SK-N-SH (cell line): ENCODE results near the gene ASGR1. TPM values are rescaled to one million over a fixed set of nuclear protein-coding genes. Genes with fewer than 3 reads are reported as not detected.

Experiments used
- CTCF ChIA-PET: fragments of 300-600, 350-600 bp; formaldehyde crosslinking; extraction: SDS; loops from one replicate; lab custom pipeline; 2021; lab: Yijun Ruan, JAX
- POLR2A ChIA-PET: fragments of 350-600 bp; sonication (Branson Sonifier 250); formaldehyde crosslinking; extraction: SDS; loops from one replicate; lab custom pipeline; 2020; ENCODE audit warnings: antibody characterized with exemption, inconsistent platforms; lab: Yijun Ruan, JAX
- DNase-seq: peaks from one replicate; pipeline ENCODE4 v3.0.0; 2012
- H2AFZ ChIP-seq: fragments of 200-600 bp; sonication (generic); 2 replicates; pipeline ENCODE4 v1.8.1; 2016; ENCODE audit warnings: antibody characterized with exemption, mild to moderate bottlenecking, low read depth
- H3F3A ChIP-seq: fragments of 200-600 bp; sonication (generic); replicated peaks from 2 replicates; pipeline ENCODE3; 2016; ENCODE audit warnings: antibody characterized with exemption, mild to moderate bottlenecking; ENCODE audit not compliant: insufficient read depth
- H3K27ac ChIP-seq, 2 experiments: fragments of 200-500 bp in 1 of 2; fragments of 200-600 bp in 1 of 2; sonication (Bioruptor generic) in 1 of 2; sonication (generic), shearing (Covaris generic) in 1 of 2; 2 replicates each; pipeline versions ENCODE4 v1.5.1 to v1.6.1; 2014 to 2016; ENCODE audit warnings: low read depth in 2 of 2, inconsistent platforms in 1 of 2, low read length in 1 of 2, mild to moderate bottlenecking in 1 of 2, mixed read lengths in 1 of 2
- H3K27me3 ChIP-seq: fragments of 200-600 bp; sonication (generic), shearing (Covaris generic); 2 replicates; pipeline ENCODE4 v1.6.1; 2016; ENCODE audit warnings: mixed run types; ENCODE audit not compliant: insufficient read depth
- H3K36me3 ChIP-seq, 2 experiments: fragments of 200-500 bp in 1 of 2; fragments of 200-600 bp in 1 of 2; sonication (Bioruptor generic) in 1 of 2; sonication (generic) in 1 of 2; replicated peaks in 1 of 2; 2 replicates each; pipeline versions ENCODE3 to v1.5.1; 2014 to 2016; ENCODE audit warnings: low read length in 1 of 2, mild to moderate bottlenecking in 1 of 2; ENCODE audit not compliant: insufficient read depth in 2 of 2, control insufficient read depth in 1 of 2
- H3K4me1 ChIP-seq, 2 experiments: fragments of 200-500 bp in 1 of 2; fragments of 200-600 bp in 1 of 2; sonication (Bioruptor generic) in 1 of 2; sonication (generic), shearing (Covaris generic) in 1 of 2; 2 replicates each; pipeline versions ENCODE4 v1.5.1 to v1.6.1; 2014 to 2016; ENCODE audit warnings: low read depth in 1 of 2, low read length in 1 of 2, mixed run types in 1 of 2; ENCODE audit not compliant: insufficient read depth in 2 of 2, control insufficient read depth in 1 of 2
- H3K4me2 ChIP-seq: fragments of 200-600 bp; sonication (generic), shearing (Covaris generic); 2 replicates; pipeline ENCODE4 v1.6.1; 2017; ENCODE audit warnings: mixed run types
- H3K4me3 ChIP-seq, 2 experiments: fragments of 200-500 bp in 1 of 2; fragments of 200-600 bp in 1 of 2; sonication (Bioruptor generic) in 1 of 2; sonication (generic), shearing (Covaris generic) in 1 of 2; 2 replicates each; pipeline versions ENCODE4 v1.5.1 to v1.8.1; 2014 to 2016; ENCODE audit warnings: low read depth in 2 of 2, inconsistent platforms in 1 of 2, low read length in 1 of 2, mild to moderate bottlenecking in 1 of 2, mixed read lengths in 1 of 2, moderate library complexity in 1 of 2
- H3K79me2 ChIP-seq: fragments of 200-600 bp; sonication (generic); 2 replicates; pipeline ENCODE4 v1.8.1; 2017; ENCODE audit warnings: mild to moderate bottlenecking; ENCODE audit not compliant: insufficient read depth
- H3K9ac ChIP-seq: fragments of 200-600 bp; sonication (generic); 2 replicates; pipeline ENCODE4 v1.6.1; 2017; ENCODE audit warnings: mixed run types
- H3K9me2 ChIP-seq: fragments of 200-600 bp; sonication (generic); 2 replicates; pipeline ENCODE4 v1.6.1; 2017; ENCODE audit warnings: mixed run types
- H3K9me3 ChIP-seq: fragments of 200-600 bp; sonication (generic); 2 replicates; pipeline ENCODE4 v1.6.1; 2017; ENCODE audit warnings: mixed run types, mild to moderate bottlenecking, moderate library complexity
- H4K20me1 ChIP-seq: fragments of 200-600 bp; sonication (generic); 2 replicates; pipeline ENCODE4 v1.6.1; 2017; ENCODE audit warnings: mild to moderate bottlenecking, mixed run types; ENCODE audit not compliant: insufficient read depth
- FOXM1 ChIP-seq: IDR thresholded peaks from 2 replicates; pipeline ENCODE4 v1.4.0; 2012; ENCODE audit warnings: low read depth, mild to moderate bottlenecking
- GABPA ChIP-seq: IDR thresholded peaks from 2 replicates; pipeline ENCODE4 v1.4.0; 2012; ENCODE audit warnings: low read depth, mild to moderate bottlenecking
- MAX ChIP-seq: IDR thresholded peaks from 2 replicates; pipeline ENCODE4 v1.4.0; 2012; ENCODE audit warnings: low read depth
- MXI1 ChIP-seq: IDR thresholded peaks from 2 replicates; pipeline ENCODE4 v1.6.1; 2012; ENCODE audit warnings: mild to moderate bottlenecking, low read depth, low read length, improper control_type of control experiment
- NRF1 ChIP-seq: IDR thresholded peaks from 2 replicates; pipeline ENCODE4 v1.6.1; 2012; ENCODE audit warnings: low read depth, mild to moderate bottlenecking, low read length
- PBX3 ChIP-seq: IDR thresholded peaks from 2 replicates; pipeline ENCODE4; 2012
- POLR2AphosphoS5 ChIP-seq: IDR thresholded peaks from 2 replicates; pipeline ENCODE4 v1.6.1; 2012; ENCODE audit warnings: low read depth, low read length
- RAD21 ChIP-seq: IDR thresholded peaks from 2 replicates; pipeline ENCODE4 v1.6.1; 2012; ENCODE audit warnings: mild to moderate bottlenecking, low read length
- RCOR1 ChIP-seq: fragments of 150-350 bp; IDR thresholded peaks from 2 replicates; pipeline ENCODE4 v1.6.1; 2017; ENCODE audit warnings: antibody characterized with exemption, low read length
- REST ChIP-seq: IDR thresholded peaks from 2 replicates; pipeline ENCODE4 v1.6.1; 2012; ENCODE audit warnings: mild to moderate bottlenecking, low read depth, low read length, moderate library complexity
- RFX5 ChIP-seq: IDR thresholded peaks from 2 replicates; pipeline ENCODE4 v1.6.1; 2012; ENCODE audit warnings: mild to moderate bottlenecking, improper control_type of control experiment, low read length
- TCF12 ChIP-seq: IDR thresholded peaks from 2 replicates; pipeline ENCODE4 v1.4.0; 2012
- WGBS: methylation state at CpG from one replicate; pipeline ENCODE4 v1.1.6; 2017; ENCODE audit warnings: low lambda C conversion rate; 5-methylcytosine and 5-hydroxymethylcytosine counted together
- polyA plus RNA-seq, 3 experiments: library from polyadenylated mRNA; depleted of rRNA; stranded (reverse); fragments of >200 nt; gene quantifications; 2 replicates each; pipeline ENCODE4 v1.2.3, GENCODE V29; 2012
- TF ChIP-seq, protein P1 (sequence below): fragments of 150-350 bp; IDR thresholded peaks from 2 replicates; pipeline ENCODE4 v1.6.1; 2017; ENCODE audit warnings: antibody characterized with exemption, low read length, low read depth, borderline replicate concordance
- TF ChIP-seq, protein P2 (sequence below): IDR thresholded peaks from 2 replicates; pipeline ENCODE4 v1.4.0; 2012; ENCODE audit warnings: low read depth, borderline replicate concordance

The ASGR1 gene
- polyA plus RNA-seq, 1 of the 3 experiments (the other 2 are of a cell fraction) = 2.1 TPM

- POLR2A ChIA-PET = interaction anchor here (0.6 to 2.7 kb wide), 8 partner anchors 13 to 364 kb away, joined by 3 to 11 read pairs (median 4); partner anchors contain the start of genes DVL2, MPDU1 and NEURL4
- Histone ChIP-seq H3K9ac (peak overlapping the region; percentile 88; the same call in 1 of the 2 replicates), H3K4me3 (peak overlapping the region; percentile 79 to 99), H2AFZ (peak overlapping the region; percentile 68), H3K79me2 (peaks cover 40% of the 10 kb centered on the region), H3K36me3 (peaks cover 23% of the 10 kb centered on the region in 2 experiments), H3K9me2 (no peaks in the 10 kb centered on the region), H3F3A (peaks cover 52% of the 10 kb centered on the region), H3K9me3 (no peaks in the 10 kb centered on the region), H3K27me3 (no peaks in the 10 kb centered on the region), H3K4me1 (peaks cover 20 to 56% of the 10 kb centered on the region in 2 experiments; a peak in 3 of 4 replicates)
- DNase-seq = no peak
- WGBS = 19% methylated on average over 12 of the region's 12 CpGs
- CTCF ChIA-PET = interaction anchor here (0.6 to 4.3 kb wide), 7 partner anchors 11 to 1094 kb away, joined by 3 to 44 read pairs (median 15); partner anchors contain the start of genes DVL2, GABARAP and PHF23
- TF ChIP-seq RCOR1 = no peak
- TF ChIP-seq MXI1 = no peak
- no peak for TF ChIP-seq MAX
- TF ChIP-seq FOXM1 = no peak
- TF ChIP-seq RFX5 = no peak
- TF ChIP-seq TCF12 = no peak
- 0 out of 2 replicates have a peak, but pooled peaks have one; percentile 70 for TF ChIP-seq POLR2AphosphoS5
- TF ChIP-seq, all 33 proteins: peak for 1
- H3K4me2 ChIP-seq = peak overlapping the region; percentile 100
- peak overlapping the region; percentile 76 to 89; a peak in 3 of 4 replicates for H3K27ac ChIP-seq
- H4K20me1 ChIP-seq = peaks cover 4% of the 10 kb centered on the region; the same call in 1 of the 2 replicates
Observed at GRCh38 chr17:7219229-7219811, 40.1 kb upstream of the ASGR1 start.

DNA sequence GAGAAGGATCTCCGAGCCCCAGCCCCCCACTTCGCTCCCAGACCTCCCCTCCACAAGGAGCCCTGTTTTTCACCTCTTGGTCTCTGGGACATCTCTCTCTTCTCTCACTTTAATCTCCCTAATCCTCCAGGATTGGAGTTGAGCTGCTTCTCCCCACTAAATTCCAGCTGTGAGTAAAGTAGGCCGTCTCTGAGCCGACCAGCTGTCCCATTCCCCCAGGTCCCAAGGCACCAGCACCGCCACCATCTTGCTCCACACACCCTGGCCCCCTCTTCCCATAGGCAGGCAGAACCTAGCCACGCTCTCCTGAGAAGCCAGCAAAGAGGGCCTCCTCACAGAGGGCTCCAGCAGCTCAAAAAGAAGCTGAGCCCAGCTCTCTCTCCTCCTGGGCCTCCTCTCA is 39.6 kb upstream of the ASGR1 start:
- ChIA-PET CTCF (interaction anchor here (0.6 to 4.3 kb wide), 3 partner anchors 13 to 94 kb away, joined by 3 to 44 read pairs (median 26); partner anchors contain the start of genes DVL2 and PHF23), POLR2A (interaction anchor here (1.2 to 1.5 kb wide), 2 partner anchors 14 to 16 kb away, joined by 3 to 10 read pairs; partner anchors contain the start of gene DVL2)
- WGBS = 78% methylated on average over 6 of the region's 6 CpGs
- H3K9ac ChIP-seq = no peak overlapping the region
- peaks cover 52% of the 10 kb centered on the region for H3F3A ChIP-seq
- H3K27ac ChIP-seq = peak overlapping the region in 1 of 2 experiments; percentile 76; a peak in 1 of 4 replicates
- H3K4me1 ChIP-seq = peaks cover 20 to 60% of the 10 kb centered on the region in 2 experiments; a peak in 3 of 4 replicates
- no peak for TF ChIP-seq MXI1
- TF ChIP-seq RAD21 = no peak
- no peak for TF ChIP-seq GABPA
- TF ChIP-seq, protein P1, sequence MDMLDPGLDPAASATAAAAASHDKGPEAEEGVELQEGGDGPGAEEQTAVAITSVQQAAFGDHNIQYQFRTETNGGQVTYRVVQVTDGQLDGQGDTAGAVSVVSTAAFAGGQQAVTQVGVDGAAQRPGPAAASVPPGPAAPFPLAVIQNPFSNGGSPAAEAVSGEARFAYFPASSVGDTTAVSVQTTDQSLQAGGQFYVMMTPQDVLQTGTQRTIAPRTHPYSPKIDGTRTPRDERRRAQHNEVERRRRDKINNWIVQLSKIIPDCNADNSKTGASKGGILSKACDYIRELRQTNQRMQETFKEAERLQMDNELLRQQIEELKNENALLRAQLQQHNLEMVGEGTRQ = no peak
- TF ChIP-seq NRF1 = no peak
- TF ChIP-seq PBX3 = no peak
- TF ChIP-seq, protein P2, sequence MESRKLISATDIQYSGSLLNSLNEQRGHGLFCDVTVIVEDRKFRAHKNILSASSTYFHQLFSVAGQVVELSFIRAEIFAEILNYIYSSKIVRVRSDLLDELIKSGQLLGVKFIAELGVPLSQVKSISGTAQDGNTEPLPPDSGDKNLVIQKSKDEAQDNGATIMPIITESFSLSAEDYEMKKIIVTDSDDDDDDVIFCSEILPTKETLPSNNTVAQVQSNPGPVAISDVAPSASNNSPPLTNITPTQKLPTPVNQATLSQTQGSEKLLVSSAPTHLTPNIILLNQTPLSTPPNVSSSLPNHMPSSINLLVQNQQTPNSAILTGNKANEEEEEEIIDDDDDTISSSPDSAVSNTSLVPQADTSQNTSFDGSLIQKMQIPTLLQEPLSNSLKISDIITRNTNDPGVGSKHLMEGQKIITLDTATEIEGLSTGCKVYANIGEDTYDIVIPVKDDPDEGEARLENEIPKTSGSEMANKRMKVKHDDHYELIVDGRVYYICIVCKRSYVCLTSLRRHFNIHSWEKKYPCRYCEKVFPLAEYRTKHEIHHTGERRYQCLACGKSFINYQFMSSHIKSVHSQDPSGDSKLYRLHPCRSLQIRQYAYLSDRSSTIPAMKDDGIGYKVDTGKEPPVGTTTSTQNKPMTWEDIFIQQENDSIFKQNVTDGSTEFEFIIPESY = no peak
- no peak for TF ChIP-seq REST
- H3K4me2 ChIP-seq = 0 out of 2 replicates have a peak overlapping the region, but pooled peaks have one; percentile 100
- H4K20me1 ChIP-seq = peaks cover 8% of the 10 kb centered on the region
- no peak overlapping the region for H3K4me3 ChIP-seq
- peaks cover 18 to 22% of the 10 kb centered on the region in 2 experiments for H3K36me3 ChIP-seq
- H3K9me2 ChIP-seq = no peaks in the 10 kb centered on the region
- H3K27me3 ChIP-seq = no peaks in the 10 kb centered on the region
- no peaks in the 10 kb centered on the region for H3K9me3 ChIP-seq
- H3K79me2 ChIP-seq = peaks cover 45% of the 10 kb centered on the region
- H2AFZ ChIP-seq = no peak overlapping the region; the same call in 1 of the 2 replicates
- DNase-seq = no peak
